Karpas-422 (cell line): ENCODE results near the gene HAPLN2. TPM values are rescaled to one million over a fixed set of nuclear protein-coding genes. Genes with fewer than 3 reads are reported as not detected.
A peak's percentile ranks its signal among the peaks of the same experiment; 100 is the strongest.

ENCODE experiments used
- DNase-seq: peaks from one replicate; pipeline ENCODE4 v3.0.0-alpha.2; 2015
- H2AFZ ChIP-seq: fragments of 200-600 bp; sonication (generic); 2 replicates; pipeline ENCODE4 v1.6.1; 2014; ENCODE audit warnings: antibody characterized with exemption, low read length, mixed read lengths
- H3K27ac ChIP-seq: fragments of 200-600 bp; sonication (generic); 2 replicates; pipeline ENCODE4 v1.5.1; 2014; ENCODE audit warnings: mild to moderate bottlenecking, low read length, moderate library complexity
- H3K27me3 ChIP-seq: fragments of 200-600 bp; sonication (generic); 2 replicates; pipeline ENCODE4 v1.6.1; 2014; ENCODE audit warnings: low read length, mixed read lengths
- H3K36me3 ChIP-seq: fragments of 200-600 bp; sonication (generic); 2 replicates; pipeline ENCODE4 v1.6.1; 2014; ENCODE audit warnings: low read length, mixed read lengths; ENCODE audit not compliant: insufficient read depth
- H3K4me1 ChIP-seq: fragments of 200-600 bp; sonication (generic); 2 replicates; pipeline ENCODE4 v1.6.1; 2014; ENCODE audit warnings: mild to moderate bottlenecking, low read length, mixed read lengths
- H3K4me2 ChIP-seq: fragments of 200-600 bp; sonication (generic); 2 replicates; pipeline ENCODE4 v1.6.1; 2014; ENCODE audit warnings: low read length, low read depth, mild to moderate bottlenecking; ENCODE audit not compliant: poor library complexity, severe bottlenecking
- H3K4me3 ChIP-seq: fragments of 200-600 bp; sonication (generic); 2 replicates; pipeline ENCODE4 v1.5.1; 2014; ENCODE audit warnings: mild to moderate bottlenecking, antibody characterized with exemption, low read length, mixed read lengths
- H3K79me2 ChIP-seq: fragments of 200-600 bp; sonication (generic); 2 replicates; pipeline ENCODE4 v1.6.1; 2014; ENCODE audit warnings: mild to moderate bottlenecking, low read length, mixed read lengths
- H3K9ac ChIP-seq: fragments of 200-600 bp; sonication (generic); 2 replicates; pipeline ENCODE4 v1.6.0; 2014; ENCODE audit warnings: low read length
- H3K9me2 ChIP-seq: fragments of 200-600 bp; sonication (generic), shearing (Covaris generic); replicated peaks from 2 replicates; pipeline ENCODE4 v1.6.0; 2014; ENCODE audit warnings: mild to moderate bottlenecking, low read length, moderate library complexity; ENCODE audit not compliant: insufficient read depth
- H3K9me3 ChIP-seq: fragments of 300-700, 200-600 bp; sonication (generic); 2 replicates; pipeline ENCODE4 v1.6.1; 2014; ENCODE audit warnings: low read length, mixed read lengths
- H4K20me1 ChIP-seq: fragments of 200-600 bp; sonication (generic); 2 replicates; pipeline ENCODE4 v1.6.1; 2014; ENCODE audit warnings: mild to moderate bottlenecking, antibody characterized with exemption, low read length, low read depth; ENCODE audit not compliant: insufficient read depth
- total RNA-seq: library from RNA; depleted of rRNA; stranded (reverse); fragments of >200 nt; shearing (Covaris generic); gene quantifications from 2 replicates; pipeline ENCODE4 v1.2.3, GENCODE V29; 2014; ENCODE audit warnings: low replicate concordance

HAPLN2 gene
- total RNA-seq, 1 experiment from 2014 or later: not detected

DNA sequence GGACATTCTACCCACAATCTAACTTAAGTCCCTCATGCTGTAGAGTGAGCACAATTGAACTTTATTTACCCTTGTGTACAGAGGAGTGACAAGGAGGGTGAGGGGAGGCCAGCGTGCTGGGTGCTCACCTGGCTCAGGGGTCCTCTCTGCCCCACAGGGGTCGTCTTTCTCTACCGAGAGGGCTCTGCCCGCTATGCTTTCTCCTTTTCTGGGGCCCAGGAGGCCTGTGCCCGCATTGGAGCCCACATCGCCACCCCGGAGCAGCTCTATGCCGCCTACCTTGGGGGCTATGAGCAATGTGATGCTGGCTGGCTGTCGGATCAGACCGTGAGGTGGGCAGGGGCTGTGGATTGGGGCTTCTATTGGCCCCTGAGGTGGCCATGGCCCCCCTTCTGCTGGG lies 28.1 kb downstream of the HAPLN2 start:
- Histone ChIP-seq H3K79me2 (no peaks in the 10 kb centered on the region), H3K9ac (no peak overlapping the region), H2AFZ (no peak overlapping the region), H4K20me1 (no peaks in the 10 kb centered on the region), H3K36me3 (no peaks in the 10 kb centered on the region), H3K27me3 (no peaks in the 10 kb centered on the region), H3K4me1 (no peaks in the 10 kb centered on the region), H3K9me3 (no peaks in the 10 kb centered on the region), H3K27ac (no peak overlapping the region), H3K4me2 (no peak overlapping the region), H3K9me2 (no peaks in the 10 kb centered on the region), H3K4me3 (no peak overlapping the region)
- no peak for DNase-seq

DNA sequence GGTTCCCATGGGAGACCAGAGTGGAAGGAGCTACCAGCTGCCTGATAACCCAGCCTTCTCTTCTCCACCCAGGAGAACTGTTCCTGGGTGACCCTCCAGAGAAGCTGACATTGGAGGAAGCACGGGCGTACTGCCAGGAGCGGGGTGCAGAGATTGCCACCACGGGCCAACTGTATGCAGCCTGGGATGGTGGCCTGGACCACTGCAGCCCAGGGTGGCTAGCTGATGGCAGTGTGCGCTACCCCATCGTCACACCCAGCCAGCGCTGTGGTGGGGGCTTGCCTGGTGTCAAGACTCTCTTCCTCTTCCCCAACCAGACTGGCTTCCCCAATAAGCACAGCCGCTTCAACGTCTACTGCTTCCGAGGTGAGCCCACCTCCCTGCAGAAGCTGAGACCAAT lies 29.3 kb downstream of the HAPLN2 start:
- Histone ChIP-seq H3K27ac (no peak overlapping the region), H3K79me2 (no peaks in the 10 kb centered on the region), H3K4me3 (no peak overlapping the region), H3K9me3 (no peaks in the 10 kb centered on the region), H2AFZ (no peak overlapping the region), H3K36me3 (no peaks in the 10 kb centered on the region), H4K20me1 (no peaks in the 10 kb centered on the region), H3K27me3 (no peaks in the 10 kb centered on the region), H3K9ac (no peak overlapping the region), H3K4me2 (no peak overlapping the region), H3K4me1 (no peaks in the 10 kb centered on the region), H3K9me2 (no peaks in the 10 kb centered on the region)
- DNase-seq: no peak

DNA sequence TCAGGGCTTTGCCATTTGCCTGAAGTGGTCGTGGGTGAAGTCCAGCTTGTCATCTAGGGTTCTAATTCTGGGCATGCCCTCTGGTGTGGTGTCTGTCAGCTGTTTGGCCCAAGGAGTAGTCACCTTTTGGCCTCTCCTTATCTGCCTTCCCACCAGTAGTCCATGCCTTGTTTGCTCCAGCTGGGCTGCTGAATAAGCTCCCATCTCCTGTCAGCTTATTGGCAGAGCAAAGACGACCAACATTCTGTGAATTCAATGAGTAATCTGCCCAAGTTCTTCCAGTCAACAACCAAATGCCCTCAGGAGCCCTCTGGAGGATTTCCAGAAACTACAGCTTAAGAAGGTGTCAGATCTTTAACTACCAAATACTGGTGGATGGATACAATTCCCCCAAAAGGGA lies 29.7 kb downstream of the HAPLN2 start:
- Histone ChIP-seq H3K9me2 (no peaks in the 10 kb centered on the region), H3K4me3 (no peak overlapping the region), H3K9ac (no peak overlapping the region), H3K4me2 (no peak overlapping the region), H3K27me3 (no peaks in the 10 kb centered on the region), H2AFZ (no peak overlapping the region), H3K9me3 (no peaks in the 10 kb centered on the region), H4K20me1 (no peaks in the 10 kb centered on the region), H3K27ac (no peak overlapping the region), H3K79me2 (no peaks in the 10 kb centered on the region), H3K4me1 (no peaks in the 10 kb centered on the region), H3K36me3 (no peaks in the 10 kb centered on the region)
- no peak for DNase-seq

DNA sequence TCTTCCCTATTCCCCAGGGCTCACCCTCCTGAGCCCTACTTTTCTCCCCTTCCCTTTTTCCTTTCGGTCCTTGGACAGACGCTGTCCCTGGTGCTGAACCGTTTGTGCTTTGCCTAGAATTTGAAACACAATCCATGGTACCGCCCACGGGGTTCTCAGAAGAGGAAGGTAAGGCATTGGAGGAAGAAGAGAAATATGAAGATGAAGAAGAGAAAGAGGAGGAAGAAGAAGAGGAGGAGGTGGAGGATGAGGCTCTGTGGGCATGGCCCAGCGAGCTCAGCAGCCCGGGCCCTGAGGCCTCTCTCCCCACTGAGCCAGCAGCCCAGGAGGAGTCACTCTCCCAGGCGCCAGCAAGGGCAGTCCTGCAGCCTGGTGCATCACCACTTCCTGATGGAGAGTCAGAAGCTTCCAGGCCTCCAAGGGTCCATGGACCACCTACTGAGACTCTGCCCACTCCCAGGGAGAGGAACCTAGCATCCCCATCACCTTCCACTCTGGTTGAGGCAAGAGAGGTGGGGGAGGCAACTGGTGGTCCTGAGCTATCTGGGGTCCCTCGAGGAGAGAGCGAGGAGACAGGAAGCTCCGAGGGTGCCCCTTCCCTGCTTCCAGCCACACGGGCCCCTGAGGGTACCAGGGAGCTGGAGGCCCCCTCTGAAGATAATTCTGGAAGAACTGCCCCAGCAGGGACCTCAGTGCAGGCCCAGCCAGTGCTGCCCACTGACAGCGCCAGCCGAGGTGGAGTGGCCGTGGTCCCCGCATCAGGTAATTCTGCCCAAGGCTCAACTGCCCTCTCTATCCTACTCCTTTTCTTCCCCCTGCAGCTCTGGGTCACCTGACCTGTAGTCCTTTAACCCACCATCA lies 33.1 kb downstream of the HAPLN2 start:
- no peak overlapping the region for H3K4me3 ChIP-seq
- H2AFZ ChIP-seq: no peak overlapping the region
- H3K27me3 ChIP-seq: no peaks in the 10 kb centered on the region
- no peaks in the 10 kb centered on the region for H3K4me1 ChIP-seq
- H3K9ac ChIP-seq: no peak overlapping the region
- peak; percentile 75 for DNase-seq
- no peaks in the 10 kb centered on the region for H3K36me3 ChIP-seq
- H4K20me1 ChIP-seq: peaks cover 5% of the 10 kb centered on the region; the same call in 1 of the 2 replicates
- H3K4me2 ChIP-seq: no peak overlapping the region
- no peaks in the 10 kb centered on the region for H3K9me2 ChIP-seq
- no peaks in the 10 kb centered on the region for H3K9me3 ChIP-seq
- no peaks in the 10 kb centered on the region for H3K79me2 ChIP-seq
- no peak overlapping the region for H3K27ac ChIP-seq

DNA sequence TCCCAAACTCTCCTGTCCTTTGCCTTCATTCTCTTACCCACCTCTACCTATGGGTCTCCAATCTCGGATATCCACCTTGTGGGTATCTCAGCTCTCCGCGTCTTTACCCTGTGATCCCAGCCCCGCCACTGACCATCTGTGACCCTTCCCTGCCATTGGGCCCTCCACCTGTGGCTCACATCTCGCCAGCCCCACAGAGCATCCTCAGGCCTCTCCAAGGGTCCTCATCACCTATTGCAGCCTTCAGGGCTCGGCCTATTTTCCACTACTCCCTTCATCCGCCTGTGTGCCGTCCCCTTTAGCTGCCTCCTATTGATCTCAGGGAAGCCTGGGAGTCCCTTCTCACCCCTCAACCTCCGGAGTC lies 33.8 kb downstream of the HAPLN2 start:
- Histone ChIP-seq H3K36me3 (no peaks in the 10 kb centered on the region), H3K27me3 (no peaks in the 10 kb centered on the region), H2AFZ (no peak overlapping the region), H3K4me2 (no peak overlapping the region), H3K9me3 (no peaks in the 10 kb centered on the region), H3K79me2 (no peaks in the 10 kb centered on the region), H3K4me1 (no peaks in the 10 kb centered on the region), H4K20me1 (peaks cover 5% of the 10 kb centered on the region; the same call in 1 of the 2 replicates), H3K9ac (no peak overlapping the region), H3K9me2 (no peaks in the 10 kb centered on the region), H3K27ac (no peak overlapping the region), H3K4me3 (no peak overlapping the region)
- DNase-seq: no peak

DNA sequence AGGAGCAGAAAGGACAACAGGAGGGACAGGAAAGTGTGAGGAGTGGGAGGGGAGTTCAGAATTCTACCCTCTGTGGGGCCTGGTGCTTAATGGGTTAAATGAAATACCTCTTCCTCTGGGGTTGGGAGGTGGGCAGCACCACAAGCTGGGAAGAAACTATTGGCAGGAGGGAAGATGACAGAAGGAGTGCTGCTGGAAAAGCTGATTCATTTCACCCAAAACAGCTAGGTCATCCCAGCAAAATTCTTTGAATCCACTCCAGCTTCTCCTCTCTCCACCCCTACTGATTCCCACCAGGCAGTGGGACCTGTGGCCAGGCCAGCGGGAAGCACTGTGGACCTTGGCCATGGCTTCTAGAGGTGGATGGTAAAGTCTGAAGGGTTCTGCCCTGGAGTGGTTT lies 35.5 kb downstream of the HAPLN2 start:
- Histone ChIP-seq H3K27me3 (no peaks in the 10 kb centered on the region), H3K4me2 (no peak overlapping the region), H3K9me2 (no peaks in the 10 kb centered on the region), H3K27ac (no peak overlapping the region), H3K36me3 (no peaks in the 10 kb centered on the region), H4K20me1 (peaks cover 5% of the 10 kb centered on the region; the same call in 1 of the 2 replicates), H3K4me1 (peaks cover 4% of the 10 kb centered on the region; the same call in 1 of the 2 replicates), H2AFZ (no peak overlapping the region), H3K9me3 (no peaks in the 10 kb centered on the region), H3K4me3 (no peak overlapping the region), H3K79me2 (no peaks in the 10 kb centered on the region), H3K9ac (no peak overlapping the region)
- no peak for DNase-seq

DNA sequence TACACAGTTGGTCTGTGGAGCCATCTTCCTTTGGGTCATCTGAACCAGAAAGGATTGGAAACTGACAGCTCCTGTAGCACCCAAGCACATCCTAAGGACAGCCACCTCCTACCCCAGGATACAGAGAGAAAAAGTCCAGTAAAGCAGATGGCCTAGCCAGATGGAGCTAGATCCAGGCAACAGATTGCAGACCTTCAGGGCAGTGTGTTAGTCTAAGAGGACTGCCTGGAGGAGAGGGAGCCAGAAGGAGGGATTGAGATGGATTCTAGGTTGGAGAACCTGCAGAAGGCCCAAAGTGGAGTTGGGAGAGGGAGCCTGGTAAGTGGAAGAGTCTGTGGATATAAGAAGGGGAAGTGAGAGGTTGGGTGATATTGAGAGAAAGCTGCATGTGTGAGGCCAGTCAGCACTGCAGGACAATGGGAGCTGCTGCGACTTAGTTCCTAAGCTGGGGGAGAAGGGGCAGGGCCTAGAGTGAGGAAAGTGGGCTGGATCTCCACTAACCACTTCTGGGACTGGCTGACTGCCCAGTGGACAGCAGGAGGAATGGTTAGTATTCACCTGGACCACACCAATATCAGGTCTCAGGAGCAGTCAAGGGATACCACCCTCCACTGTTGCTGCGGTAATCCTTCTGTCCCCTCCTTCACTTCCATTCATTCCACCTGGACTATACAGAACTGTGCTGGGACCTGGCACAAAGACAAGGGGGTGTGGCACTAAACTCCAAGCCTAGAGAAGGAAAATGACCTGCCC lies 36.1 kb downstream of the HAPLN2 start:
- Histone ChIP-seq H3K36me3 (no peaks in the 10 kb centered on the region), H3K9me2 (no peaks in the 10 kb centered on the region), H3K9me3 (no peaks in the 10 kb centered on the region), H3K4me3 (no peak overlapping the region), H3K9ac (no peak overlapping the region), H3K27me3 (no peaks in the 10 kb centered on the region), H3K79me2 (no peaks in the 10 kb centered on the region), H4K20me1 (peaks cover 5% of the 10 kb centered on the region; the same call in 1 of the 2 replicates), H3K27ac (no peak overlapping the region), H3K4me2 (no peak overlapping the region), H2AFZ (no peak overlapping the region), H3K4me1 (peaks cover 4% of the 10 kb centered on the region; the same call in 1 of the 2 replicates)
- DNase-seq: no peak

- H3K27ac ChIP-seq: no peak overlapping the region
- H3K9ac ChIP-seq: no peak overlapping the region
- H3K4me1 ChIP-seq: peaks cover 4% of the 10 kb centered on the region; the same call in 1 of the 2 replicates
- H3K27me3 ChIP-seq: no peaks in the 10 kb centered on the region
- H3K4me2 ChIP-seq: no peak overlapping the region
- no peaks in the 10 kb centered on the region for H3K36me3 ChIP-seq
- no peak overlapping the region for H2AFZ ChIP-seq
- DNase-seq: no peak
- peaks cover 5% of the 10 kb centered on the region; the same call in 1 of the 2 replicates for H4K20me1 ChIP-seq
- H3K9me2 ChIP-seq: no peaks in the 10 kb centered on the region
- H3K79me2 ChIP-seq: no peaks in the 10 kb centered on the region
- H3K9me3 ChIP-seq: no peaks in the 10 kb centered on the region
- no peak overlapping the region for H3K4me3 ChIP-seq
These were observed 36.8 kb downstream of the HAPLN2 start for GRCh38 chr1:156655904-156656516.
